Endothelial cell of umbilical vein (primary cell): ENCODE measurements around the gene SKIC3.

ENCODE experiments used
- EZH2 ChIP-seq: IDR thresholded peaks from 2 replicates; pipeline ENCODE4 v1.6.1; 2012; ENCODE audit warnings: borderline replicate concordance, low read depth, mild to moderate bottlenecking, moderate library complexity, low read length, inconsistent platforms; ENCODE audit not compliant: severe bottlenecking
- FOS ChIP-seq: IDR thresholded peaks from 2 replicates; pipeline ENCODE4 v1.6.1; 2011; ENCODE audit warnings: mild to moderate bottlenecking, low read length, moderate library complexity, borderline replicate concordance; ENCODE audit not compliant: insufficient read depth
- MAX ChIP-seq: IDR thresholded peaks from 2 replicates; pipeline ENCODE4 v1.6.1; 2011; ENCODE audit not compliant: insufficient read depth, insufficient read length
- POLR2A ChIP-seq: IDR thresholded peaks from 2 replicates; pipeline ENCODE4 v1.6.1; 2012; ENCODE audit warnings: low read depth, mild to moderate bottlenecking, control low read depth, low read length
- POLR2AphosphoS5 ChIP-seq: IDR thresholded peaks from 2 replicates; pipeline ENCODE4 v1.6.1; 2012; ENCODE audit warnings: low read depth, mild to moderate bottlenecking, control low read depth, low read length, moderate library complexity; ENCODE audit not compliant: insufficient read depth
- TF ChIP-seq, protein P1 (sequence below), 2 donors: IDR thresholded peaks; 1 replicate in 1 of 2; 2 replicates in 1 of 2; pipeline ENCODE4 v1.5.1; 2011; ENCODE audit warnings: low read length in 2 of 2, mild to moderate bottlenecking in 2 of 2, moderate library complexity in 2 of 2, control low read depth in 1 of 2, inconsistent platforms in 1 of 2, low read depth in 1 of 2; ENCODE audit not compliant: insufficient read depth in 1 of 2; ENCODE audit errors: extremely low read depth in 1 of 2

DNA sequence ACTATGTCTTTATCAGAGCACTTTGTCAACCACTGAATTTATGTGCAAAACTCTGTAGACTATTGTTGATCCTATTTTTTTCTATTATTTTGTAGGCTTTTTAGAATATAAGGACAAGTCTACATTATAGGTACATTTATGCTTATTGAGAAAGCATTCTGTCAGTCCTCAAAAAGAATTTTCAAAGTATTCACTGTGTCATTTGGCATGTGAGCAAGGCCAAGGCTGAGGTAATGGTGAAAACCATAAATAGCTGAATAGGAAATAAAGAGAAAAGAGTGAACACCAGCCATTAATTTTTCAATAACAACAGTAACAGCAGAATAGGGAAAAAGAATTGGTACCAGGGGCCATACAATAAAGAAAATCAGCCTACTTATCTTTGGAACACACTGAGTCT lies 21.0 kb downstream of the SKIC3 start:
- TF ChIP-seq, protein P1, sequence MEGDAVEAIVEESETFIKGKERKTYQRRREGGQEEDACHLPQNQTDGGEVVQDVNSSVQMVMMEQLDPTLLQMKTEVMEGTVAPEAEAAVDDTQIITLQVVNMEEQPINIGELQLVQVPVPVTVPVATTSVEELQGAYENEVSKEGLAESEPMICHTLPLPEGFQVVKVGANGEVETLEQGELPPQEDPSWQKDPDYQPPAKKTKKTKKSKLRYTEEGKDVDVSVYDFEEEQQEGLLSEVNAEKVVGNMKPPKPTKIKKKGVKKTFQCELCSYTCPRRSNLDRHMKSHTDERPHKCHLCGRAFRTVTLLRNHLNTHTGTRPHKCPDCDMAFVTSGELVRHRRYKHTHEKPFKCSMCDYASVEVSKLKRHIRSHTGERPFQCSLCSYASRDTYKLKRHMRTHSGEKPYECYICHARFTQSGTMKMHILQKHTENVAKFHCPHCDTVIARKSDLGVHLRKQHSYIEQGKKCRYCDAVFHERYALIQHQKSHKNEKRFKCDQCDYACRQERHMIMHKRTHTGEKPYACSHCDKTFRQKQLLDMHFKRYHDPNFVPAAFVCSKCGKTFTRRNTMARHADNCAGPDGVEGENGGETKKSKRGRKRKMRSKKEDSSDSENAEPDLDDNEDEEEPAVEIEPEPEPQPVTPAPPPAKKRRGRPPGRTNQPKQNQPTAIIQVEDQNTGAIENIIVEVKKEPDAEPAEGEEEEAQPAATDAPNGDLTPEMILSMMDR (IDR thresholded peaks at IDR 0.05; ENCODE audit: extremely low read depth in 1 of 2, insufficient read depth in 1 of 2, low read depth in 1 of 2, low read length in 2 of 2), result no peak
- no peak for TF ChIP-seq POLR2AphosphoS5
- no peak for TF ChIP-seq MAX
- no peak for TF ChIP-seq FOS
- no peak for TF ChIP-seq POLR2A
- no peak for TF ChIP-seq EZH2
